ENCODE data around the gene ARMH3.
"Not testable (repeated sequence)": the region's sequence is repeated elsewhere in the genome, so short reads cannot be mapped to it uniquely, and the experiment has no call there.

The ARMH3 gene, protein sequence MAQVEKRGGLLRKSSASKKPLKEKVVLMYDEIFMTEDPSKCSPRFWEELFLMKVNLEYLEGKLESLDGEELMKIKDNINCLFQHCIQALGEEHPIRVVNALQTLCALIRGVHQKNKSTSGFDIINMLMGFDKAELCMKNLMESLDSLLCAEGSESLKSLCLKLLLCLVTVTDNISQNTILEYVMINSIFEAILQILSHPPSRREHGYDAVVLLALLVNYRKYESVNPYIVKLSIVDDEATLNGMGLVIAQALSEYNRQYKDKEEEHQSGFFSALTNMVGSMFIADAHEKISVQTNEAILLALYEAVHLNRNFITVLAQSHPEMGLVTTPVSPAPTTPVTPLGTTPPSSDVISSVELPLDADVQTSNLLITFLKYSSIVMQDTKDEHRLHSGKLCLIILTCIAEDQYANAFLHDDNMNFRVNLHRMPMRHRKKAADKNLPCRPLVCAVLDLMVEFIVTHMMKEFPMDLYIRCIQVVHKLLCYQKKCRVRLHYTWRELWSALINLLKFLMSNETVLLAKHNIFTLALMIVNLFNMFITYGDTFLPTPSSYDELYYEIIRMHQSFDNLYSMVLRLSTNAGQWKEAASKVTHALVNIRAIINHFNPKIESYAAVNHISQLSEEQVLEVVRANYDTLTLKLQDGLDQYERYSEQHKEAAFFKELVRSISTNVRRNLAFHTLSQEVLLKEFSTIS

DNA sequence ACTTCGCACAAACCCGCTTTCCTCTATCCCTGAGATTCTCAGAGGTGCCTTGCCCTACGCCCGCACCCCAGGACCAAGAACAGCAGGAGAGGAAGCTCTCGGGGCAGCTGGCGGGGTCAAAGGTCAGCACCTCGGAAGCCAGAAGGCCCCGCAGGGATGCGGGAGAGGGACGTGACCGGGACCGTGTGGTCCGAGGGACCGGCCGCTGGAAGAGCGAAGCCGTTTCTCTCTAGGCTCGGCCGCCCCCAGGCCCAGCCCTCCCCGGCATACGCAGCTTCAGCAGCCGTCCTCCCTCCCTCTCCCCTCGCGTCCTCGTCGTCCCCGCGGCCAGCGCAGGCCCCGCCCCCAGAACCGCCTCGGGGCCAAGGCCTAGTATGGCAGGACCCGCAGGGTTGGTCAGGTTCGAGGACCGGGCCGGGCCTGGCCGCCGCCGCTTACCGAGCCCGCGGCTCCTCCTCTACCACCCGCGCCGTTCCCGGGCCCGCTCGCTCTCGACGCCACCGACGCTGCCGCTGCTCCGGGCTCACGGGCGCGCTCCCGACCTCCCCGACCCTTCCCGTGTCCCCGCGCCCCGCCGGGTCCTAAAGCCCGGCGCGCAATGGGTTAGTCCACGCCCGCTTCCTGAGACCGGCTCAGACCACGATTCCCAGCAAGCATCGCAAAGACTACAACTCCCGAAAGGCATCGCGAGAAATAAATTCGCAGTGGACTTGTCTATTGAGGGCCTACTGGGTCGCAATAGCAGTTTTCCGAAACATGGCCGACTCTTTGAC is at the start of gene ARMH3:
TSS of gene ARMH3 (minus strand) at position 527 of the 773 bp plus-strand sequence. CDS start 16,059 bp downstream, outside the sequence.
- DNase-seq (ENCODE audit: low spot score): peak; percentile 94

GRCh38 chr10:102102421-102102820 is 46.4 kb upstream of the ARMH3 start:
- no peak for DNase-seq (ENCODE audit: low spot score)

- DNase-seq (ENCODE audit: low spot score): no peak
Observed at GRCh38 chr10:102101152-102101551, 45.2 kb upstream of the ARMH3 start.

DNA sequence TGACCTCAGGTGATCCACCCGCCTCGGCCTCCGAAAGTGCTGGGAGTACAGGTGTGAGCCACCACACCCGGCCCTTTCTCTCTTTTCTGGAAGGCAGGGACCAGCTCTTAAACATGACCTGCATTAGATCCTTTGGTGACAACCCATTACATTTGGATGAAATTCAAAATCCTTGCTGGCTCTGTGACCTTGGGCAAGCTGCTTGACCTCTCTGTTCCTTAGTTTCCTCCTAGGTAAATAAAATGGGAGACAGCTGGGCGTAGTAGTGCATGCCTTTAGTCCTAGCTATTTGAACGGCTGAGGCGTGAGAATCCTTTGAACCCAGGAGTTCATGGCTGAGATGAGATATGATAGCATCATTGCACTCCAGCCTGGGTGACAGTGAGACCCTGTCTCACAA is 40.5 kb upstream of the ARMH3 start:
- DNase-seq (ENCODE audit: low spot score): no peak

DNA sequence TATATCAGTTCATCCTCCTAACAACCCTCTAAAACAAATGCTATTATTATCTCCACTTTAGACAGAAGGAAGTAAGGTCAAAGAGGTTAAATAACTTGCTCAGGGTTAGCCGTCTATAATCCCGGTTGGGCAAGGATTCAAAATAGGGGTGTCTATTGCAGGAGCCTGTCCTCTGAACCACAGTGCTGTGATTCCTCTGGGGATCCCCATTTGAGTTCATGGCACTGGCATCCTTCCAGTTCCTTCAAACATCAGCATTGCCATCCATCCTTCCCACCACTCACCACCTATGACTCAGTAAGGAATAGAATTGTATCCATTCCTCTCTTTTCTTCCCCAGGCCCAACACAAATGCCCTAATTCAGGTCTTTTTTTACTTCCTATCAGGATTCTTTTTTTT is 34.8 kb upstream of the ARMH3 start:
- no peak for DNase-seq (ENCODE audit: low spot score)

DNA sequence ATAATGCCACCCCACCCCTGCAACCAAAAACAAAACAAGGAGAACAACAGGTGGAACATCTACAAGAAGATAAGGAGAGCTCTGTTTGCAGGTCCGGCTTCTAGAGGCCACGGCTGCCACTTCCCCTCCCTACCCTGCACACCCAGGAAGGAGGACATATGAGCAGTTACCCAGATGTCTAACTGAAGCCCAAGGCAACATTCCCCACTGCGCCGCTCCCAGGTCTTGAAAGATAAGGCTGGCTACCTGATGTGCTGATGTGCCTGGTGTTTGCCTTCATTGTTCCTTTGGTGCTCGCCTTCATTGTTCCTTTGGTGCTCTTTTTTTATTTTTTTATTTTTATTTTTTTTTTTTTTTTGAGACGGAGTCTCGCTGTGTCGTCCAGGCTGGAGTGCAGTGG is 30.2 kb upstream of the ARMH3 start:
- no peak for DNase-seq (ENCODE audit: low spot score)

- DNase-seq (ENCODE audit: low spot score): no peak
Observed at GRCh38 chr10:102085336-102085735, 29.4 kb upstream of the ARMH3 start.

DNA sequence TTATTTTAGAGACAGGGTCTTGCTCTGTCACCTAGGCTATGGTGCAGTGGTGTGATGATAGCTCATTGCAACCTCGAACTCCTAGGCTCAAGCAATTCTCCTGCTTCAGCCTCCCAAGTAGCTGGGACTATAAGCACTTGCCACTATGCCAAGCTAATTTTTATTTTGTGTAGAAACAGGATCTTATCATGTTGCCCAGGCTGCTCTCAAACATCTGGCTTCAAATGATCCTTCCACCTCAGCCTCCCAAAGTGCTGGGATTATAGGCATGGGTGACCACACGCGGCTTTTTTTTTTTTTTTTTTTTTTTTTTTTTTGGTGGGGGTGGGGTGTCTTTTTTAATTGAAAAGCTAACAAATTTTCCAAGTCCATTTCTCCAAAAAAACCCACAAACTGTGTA is 27.6 kb upstream of the ARMH3 start:
- DNase-seq (ENCODE audit: low spot score): no peak

DNA sequence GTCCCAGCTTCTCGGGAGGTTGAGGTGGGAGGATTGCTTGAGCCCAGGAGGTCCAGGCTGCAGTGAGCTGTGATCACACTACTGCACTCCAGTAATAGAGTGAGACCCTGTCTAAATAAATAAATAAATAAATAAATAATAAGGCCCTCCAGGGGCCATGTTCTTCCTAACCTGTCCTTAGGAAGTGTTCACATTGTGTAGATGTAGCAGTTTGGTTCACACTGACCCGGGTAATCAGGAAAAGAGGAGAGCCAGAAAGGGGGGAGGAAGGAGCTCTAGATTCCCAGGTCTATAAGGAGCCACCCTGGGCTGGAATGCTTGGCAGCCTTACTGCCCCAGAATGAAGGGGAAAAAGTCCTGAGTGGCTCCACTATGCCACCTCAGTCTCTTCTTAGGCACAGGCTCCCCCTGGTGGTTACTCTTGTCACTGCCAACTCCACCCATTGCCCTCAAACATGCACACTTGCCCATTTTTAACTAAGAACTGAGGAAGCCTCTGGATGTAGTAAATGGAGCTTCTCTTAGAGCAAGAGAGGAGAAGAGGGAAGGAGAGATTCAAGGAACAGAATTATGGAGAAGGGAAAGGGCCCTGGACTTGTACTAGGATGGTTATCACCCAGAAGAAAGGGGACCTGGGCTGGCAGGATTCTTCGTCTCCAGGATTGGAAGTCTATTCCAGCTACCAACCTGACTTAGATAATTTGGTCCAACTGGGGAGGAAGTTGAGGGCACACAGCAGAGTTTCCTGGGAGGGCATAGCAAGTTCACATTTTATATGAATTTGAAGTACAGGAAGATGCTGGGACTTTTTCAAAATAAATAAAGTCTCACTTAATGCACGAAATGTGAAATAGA is 16.9 kb upstream of the ARMH3 start:
- DNase-seq (ENCODE audit: low spot score): peak; percentile 86

DNA sequence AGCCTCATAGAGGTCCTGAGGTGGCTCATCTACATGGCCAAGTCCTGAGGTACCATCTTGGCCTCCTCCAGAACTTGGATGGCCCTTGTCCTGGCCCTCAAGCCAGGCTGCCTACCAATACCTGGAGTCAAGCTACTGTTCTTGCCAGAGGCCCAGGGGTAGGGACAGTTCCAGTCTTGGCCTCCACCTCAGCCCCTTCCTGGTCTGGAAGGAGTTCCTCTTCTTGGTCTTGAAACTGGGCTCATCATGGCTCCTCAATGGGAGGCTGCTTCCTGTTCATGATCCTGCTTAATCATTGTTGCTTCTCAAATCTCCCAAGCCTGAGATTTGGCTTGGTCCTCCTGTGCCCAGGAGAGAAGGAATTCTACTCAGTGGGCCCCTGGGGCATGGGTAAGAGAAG is 13.1 kb upstream of the ARMH3 start:
- DNase-seq (ENCODE audit: low spot score): no peak

DNA sequence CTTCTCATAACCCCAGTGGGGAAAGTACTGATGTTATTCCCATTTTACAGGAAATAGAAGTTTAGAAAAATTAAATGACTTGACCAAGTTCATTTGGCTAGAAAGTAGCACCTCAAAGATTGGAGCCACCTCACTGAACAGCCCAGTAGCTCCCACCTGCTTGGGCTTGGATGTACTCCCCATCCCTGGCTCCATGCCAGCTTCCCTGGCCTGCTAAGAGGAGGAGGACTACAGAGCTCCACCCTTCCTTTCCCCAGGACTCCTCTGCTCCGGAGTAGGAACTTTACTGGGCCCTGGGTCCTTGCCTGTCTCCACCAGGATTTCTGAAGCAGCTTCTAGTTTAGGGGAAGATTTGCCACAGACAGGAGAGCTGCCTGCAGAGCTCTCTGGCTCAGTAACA is 12.2 kb upstream of the ARMH3 start:
- no peak for DNase-seq (ENCODE audit: low spot score)

DNA sequence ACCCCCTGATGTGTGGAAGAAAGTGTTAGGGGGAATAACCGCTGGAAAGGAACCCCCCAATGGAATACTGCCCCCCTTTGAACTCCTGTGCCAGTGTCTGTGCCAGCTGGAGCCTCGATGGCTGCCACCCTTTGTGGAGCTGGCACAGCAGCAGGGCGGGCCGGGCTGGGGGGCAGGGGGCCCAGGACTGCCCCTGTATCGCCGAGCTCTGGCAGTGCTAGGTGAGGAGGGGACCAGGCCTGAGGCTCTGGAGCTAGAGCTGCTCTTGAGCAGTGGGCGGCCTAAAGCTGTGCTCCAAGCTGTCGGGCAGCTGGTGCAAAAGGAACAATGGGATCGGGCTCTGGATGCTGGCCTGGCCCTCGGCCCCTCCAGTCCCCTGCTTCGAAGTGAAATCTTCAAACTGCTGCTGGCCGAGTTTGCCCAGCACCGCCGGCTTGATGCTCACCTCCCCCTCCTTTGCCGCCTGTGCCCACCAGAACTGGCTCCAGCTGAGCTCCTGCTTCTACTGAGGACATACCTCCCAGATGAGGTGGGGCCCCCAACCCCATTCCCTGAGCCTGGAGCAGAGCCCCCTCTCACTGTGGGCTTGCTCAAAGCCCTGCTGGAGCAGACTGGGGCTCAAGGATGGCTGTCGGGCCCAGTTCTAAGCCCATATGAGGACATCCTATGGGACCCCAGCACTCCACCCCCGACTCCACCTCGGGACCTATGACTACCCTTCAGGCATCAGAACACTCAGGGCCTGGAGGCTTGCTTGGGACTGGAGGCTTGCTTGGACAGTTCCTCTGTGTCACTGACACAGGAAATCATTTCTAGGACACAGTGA is 11.3 kb upstream of the ARMH3 start:
- DNase-seq (ENCODE audit: low spot score): no peak

DNA sequence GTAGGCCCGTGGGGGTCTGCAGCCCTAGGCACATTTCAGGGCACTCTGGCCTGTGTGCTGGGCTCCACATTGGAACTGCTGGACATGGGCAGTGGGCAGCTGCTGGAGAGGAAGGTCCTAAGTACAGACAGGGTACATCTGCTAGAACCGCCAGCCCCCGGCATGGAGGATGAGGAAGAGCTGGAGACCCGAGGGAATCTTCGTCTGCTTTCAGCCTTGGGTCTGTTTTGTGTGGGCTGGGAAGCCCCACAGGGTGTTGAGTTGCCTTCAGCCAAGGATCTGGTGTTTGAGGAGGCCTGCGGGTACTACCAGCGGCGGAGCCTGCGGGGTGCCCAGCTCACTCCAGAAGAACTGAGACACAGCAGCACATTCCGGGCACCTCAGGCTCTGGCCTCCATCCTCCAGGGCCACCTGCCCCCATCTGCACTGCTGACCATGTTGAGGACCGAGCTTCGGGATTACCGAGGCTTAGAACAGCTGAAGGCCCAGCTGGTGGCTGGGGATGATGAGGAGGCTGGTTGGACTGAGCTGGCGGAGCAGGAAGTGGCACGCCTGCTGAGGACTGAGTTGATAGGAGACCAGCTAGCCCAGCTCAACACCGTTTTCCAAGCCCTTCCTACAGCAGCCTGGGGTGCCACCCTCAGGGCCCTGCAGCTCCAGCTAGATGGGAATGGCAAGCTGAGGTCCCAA is 10.6 kb upstream of the ARMH3 start:
- DNase-seq (ENCODE audit: low spot score): no peak

GRCh38 chr10:102065561-102066398 is 9.8 kb upstream of the ARMH3 start:
- no peak for DNase-seq (ENCODE audit: low spot score)

DNA sequence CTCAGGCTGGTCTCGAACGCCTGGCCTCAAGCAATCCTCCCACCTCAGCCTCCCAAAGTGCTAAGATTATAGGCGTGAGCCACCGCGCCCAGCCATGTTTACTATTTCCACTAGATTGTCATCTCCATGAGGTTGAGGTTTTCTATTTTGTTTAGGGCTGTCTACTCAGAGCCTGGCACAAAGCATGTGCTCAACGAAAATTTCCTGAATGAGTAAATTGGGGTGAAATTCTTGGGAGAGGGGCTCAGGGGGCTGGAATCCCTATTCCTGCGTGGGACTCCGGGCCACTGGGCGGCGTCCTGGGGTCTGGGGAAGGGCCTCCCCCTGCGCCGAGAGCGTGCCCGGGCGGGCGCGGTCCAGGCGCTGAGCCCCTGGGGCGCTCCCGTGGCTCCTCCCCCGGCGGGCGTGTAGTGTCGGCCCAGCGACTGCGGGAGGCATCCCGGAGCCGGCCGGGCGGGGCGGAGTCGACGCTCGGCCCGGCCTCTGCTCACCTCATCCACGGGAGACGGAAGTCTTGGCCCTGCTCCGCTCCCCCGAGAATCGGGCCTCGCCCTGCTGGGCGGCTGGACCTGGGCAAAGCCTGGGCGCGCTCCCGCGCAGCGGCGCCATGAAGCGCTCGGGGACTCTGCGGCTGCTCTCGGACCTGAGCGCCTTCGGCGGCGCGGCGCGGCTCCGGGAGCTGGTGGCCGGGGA is 9.0 kb upstream of the ARMH3 start, which contains the start of gene HPS6:
TSS of gene HPS6 (plus strand) at position 482 of the 693 bp plus-strand sequence. CDS start at position 608, 126 bp downstream.
- peak; percentile 89 for DNase-seq (ENCODE audit: low spot score)

- no peak for DNase-seq (ENCODE audit: low spot score)
Observed at GRCh38 chr10:102064503-102064867, 8.5 kb upstream of the ARMH3 start.

- no peak for DNase-seq (ENCODE audit: low spot score)
Observed at GRCh38 chr10:102059987-102060386, 4.0 kb upstream of the ARMH3 start.

DNA sequence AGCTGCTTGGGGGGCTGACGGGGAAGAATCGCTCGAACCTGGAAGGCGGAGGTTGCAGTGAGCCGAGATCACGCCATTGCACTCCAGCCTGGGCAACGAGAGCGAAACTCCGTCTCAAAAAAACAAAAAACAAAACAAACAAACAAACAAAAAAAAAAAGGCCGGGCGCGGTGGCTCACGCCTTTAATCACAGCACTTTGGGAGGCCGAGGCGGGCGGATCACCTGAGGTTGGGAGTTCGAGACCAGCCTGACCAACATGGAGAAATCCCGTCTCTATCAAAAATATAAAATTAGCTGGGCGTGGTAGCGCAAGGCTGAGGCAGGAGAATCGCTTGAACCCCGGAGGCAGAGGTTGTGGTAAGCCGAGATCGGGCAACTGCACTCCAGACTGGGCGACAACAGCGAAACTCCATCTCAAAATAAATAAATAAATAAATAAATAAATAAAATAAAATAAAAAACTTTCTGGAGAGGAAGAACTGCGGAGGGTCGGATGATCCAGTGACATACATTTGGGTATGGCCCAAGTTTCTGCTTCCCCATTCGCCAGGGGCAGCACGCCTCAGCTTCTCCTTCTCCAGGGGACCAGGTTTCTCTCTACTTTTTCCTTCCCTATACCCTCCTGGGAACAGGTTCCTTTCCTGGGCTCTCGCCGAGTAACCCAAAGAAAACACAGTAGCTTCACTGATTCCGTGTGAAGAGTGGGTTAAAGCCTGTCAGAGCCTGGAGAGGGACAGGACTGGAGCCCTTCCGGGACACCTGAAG is 909 bp downstream of the ARMH3 start:
- DNase-seq (ENCODE audit: low spot score): not testable (repeated sequence)
